Right atrium auricular region (tissue), 2 donors: ENCODE results near the gene ADAR. TPM values are rescaled to one million over a fixed set of nuclear protein-coding genes. Genes with fewer than 3 reads are reported as not detected.

ENCODE experiments used
- DNase-seq: peaks from one replicate; pipeline ENCODE4 v3.0.0-alpha.2; 2019; ENCODE audit warnings: low spot score
- H3K27ac ChIP-seq, 2 donors: fragments of 200-600 bp; sonication (generic); 1 replicate in 1 of 2; 2 replicates in 1 of 2; pipeline ENCODE4 v1.5.1; 2016 to 2019
- H3K27me3 ChIP-seq, 2 donors: fragments of 200-600 bp; sonication (generic); one replicate each; pipeline versions ENCODE4 v1.5.1 to v1.6.0; 2017 to 2019
- H3K36me3 ChIP-seq: fragments of 200-600 bp; sonication (generic); one replicate; pipeline ENCODE4 v1.5.1; 2016
- H3K4me1 ChIP-seq, 2 donors: fragments of 200-600 bp; sonication (generic); one replicate each; pipeline versions ENCODE4 v1.5.1 to v1.6.0; 2017 to 2019
- H3K4me3 ChIP-seq, 2 donors: fragments of 200-600 bp; sonication (generic); 1 replicate in 1 of 2; 2 replicates in 1 of 2; pipeline ENCODE4 v1.5.1; 2017 to 2019; ENCODE audit warnings: mild to moderate bottlenecking in 1 of 2, moderate library complexity in 1 of 2
- H3K9me3 ChIP-seq, 2 donors: fragments of 200-600 bp; sonication (generic); one replicate each; pipeline ENCODE4 v1.5.1; 2019
- total RNA-seq, 2 donors: library from RNA; depleted of rRNA; stranded (reverse); fragments of >200 nt; gene quantifications; one replicate each; pipeline ENCODE4 v1.1.0, GENCODE V29; 2016
- TF ChIP-seq, protein P1 (sequence below), 2 donors: fragments of 200-600 bp; sonication (generic); IDR thresholded peaks; one replicate each; pipeline ENCODE4 v1.5.1; 2019; ENCODE audit warnings: antibody characterized with exemption in 2 of 2

Gene ADAR
- total RNA-seq, 2 donors from 2014 or later: 39.3 to 51.9 TPM

DNA sequence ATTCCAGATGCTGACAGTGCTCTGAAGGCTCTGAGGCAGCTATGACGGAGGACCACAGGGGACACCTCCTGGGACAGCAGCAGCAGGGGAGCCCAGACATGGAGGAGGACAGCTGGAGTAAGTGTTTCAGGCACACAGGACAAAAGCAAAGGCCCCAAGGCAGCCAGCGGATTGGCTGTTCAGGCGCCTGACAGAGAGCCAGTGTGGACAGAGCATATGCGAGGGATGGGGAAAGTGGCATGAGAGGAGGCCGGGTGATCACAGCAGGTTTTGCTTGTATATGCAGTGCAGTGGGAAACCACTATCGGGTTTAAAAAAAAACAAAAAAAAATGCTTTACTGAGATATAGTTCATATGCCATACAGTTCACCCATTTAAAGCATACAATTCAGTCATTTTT, 21.3 kb downstream of the ADAR start:
- no peak for DNase-seq
- Histone ChIP-seq H3K36me3 (peaks cover 98% of the 10 kb centered on the region), H3K9me3 (no peaks in the 10 kb centered on the region), H3K4me3 (no peak overlapping the region), H3K27me3 (no peaks in the 10 kb centered on the region), H3K4me1 (peaks cover 0 to 8% of the 10 kb centered on the region in 2 donors), H3K27ac (no peak overlapping the region)
- TF ChIP-seq, protein P1, sequence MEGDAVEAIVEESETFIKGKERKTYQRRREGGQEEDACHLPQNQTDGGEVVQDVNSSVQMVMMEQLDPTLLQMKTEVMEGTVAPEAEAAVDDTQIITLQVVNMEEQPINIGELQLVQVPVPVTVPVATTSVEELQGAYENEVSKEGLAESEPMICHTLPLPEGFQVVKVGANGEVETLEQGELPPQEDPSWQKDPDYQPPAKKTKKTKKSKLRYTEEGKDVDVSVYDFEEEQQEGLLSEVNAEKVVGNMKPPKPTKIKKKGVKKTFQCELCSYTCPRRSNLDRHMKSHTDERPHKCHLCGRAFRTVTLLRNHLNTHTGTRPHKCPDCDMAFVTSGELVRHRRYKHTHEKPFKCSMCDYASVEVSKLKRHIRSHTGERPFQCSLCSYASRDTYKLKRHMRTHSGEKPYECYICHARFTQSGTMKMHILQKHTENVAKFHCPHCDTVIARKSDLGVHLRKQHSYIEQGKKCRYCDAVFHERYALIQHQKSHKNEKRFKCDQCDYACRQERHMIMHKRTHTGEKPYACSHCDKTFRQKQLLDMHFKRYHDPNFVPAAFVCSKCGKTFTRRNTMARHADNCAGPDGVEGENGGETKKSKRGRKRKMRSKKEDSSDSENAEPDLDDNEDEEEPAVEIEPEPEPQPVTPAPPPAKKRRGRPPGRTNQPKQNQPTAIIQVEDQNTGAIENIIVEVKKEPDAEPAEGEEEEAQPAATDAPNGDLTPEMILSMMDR (IDR thresholded peaks at IDR 0.05): no peak

DNA sequence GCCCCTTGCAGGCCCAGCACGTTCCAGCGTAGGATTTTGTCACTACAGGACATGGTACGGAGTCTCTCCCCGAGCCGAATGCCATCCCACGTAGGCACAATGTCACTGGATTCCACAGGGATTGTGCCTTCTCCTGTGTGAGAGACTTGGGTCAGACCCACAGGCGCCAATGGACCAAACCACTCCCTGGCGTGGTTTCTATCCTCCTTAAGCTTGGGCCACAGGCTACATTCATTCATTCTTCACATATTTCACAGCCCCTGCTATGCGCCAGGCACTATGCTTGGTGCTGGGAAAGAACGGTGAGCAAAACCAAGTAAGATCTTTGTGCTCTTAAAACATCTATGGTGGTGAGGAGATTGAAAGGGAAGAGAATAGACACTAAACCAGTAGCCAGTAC, 21.8 kb downstream of the ADAR start:
- Histone ChIP-seq H3K4me3 (no peak overlapping the region), H3K27ac (no peak overlapping the region), H3K4me1 (peaks cover 0 to 8% of the 10 kb centered on the region in 2 donors), H3K27me3 (no peaks in the 10 kb centered on the region), H3K9me3 (no peaks in the 10 kb centered on the region), H3K36me3 (peaks cover 95% of the 10 kb centered on the region)
- TF ChIP-seq, protein P1 (IDR thresholded peaks at IDR 0.05): no peak
- DNase-seq: no peak

GRCh38 chr1:154584267-154584994, 23.6 kb downstream of the ADAR start:
- peaks cover 97% of the 10 kb centered on the region for H3K36me3 ChIP-seq
- H3K27ac ChIP-seq: peak overlapping the region in 1 of 2 donors; percentile 0

DNA sequence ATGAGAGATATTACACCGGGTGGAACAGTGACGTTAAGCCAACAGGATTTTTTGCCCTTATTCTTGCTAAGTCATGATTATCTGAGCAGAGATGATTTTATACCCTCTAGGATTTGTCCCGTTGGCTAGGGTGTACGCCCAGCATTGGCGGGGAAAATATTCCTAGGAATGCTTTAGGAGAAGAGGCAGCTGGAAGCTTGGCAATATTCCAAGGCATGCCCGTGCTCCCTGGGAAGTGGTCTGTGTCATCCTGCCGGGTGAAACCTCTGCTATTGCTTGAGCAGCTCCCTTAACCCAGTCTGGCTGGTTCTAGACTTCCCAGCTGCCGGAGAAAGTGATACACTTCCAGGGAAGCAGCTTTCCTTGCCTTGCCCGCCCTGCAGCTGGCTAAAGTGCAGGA, 24.2 kb downstream of the ADAR start:
- no peak overlapping the region for H3K4me3 ChIP-seq
- no peak for DNase-seq
- no peaks in the 10 kb centered on the region for H3K27me3 ChIP-seq
- H3K9me3 ChIP-seq: no peaks in the 10 kb centered on the region
- H3K27ac ChIP-seq: no peak overlapping the region
- peaks cover 95% of the 10 kb centered on the region for H3K36me3 ChIP-seq
- TF ChIP-seq, protein P1 (IDR thresholded peaks at IDR 0.05): no peak
- peaks cover 0 to 11% of the 10 kb centered on the region in 2 donors for H3K4me1 ChIP-seq

More at GRCh38 chr1:154584267-154584994, 23.6 kb downstream of the ADAR start:
- Histone ChIP-seq H3K4me3 (no peak overlapping the region), H3K9me3 (no peaks in the 10 kb centered on the region), H3K27me3 (no peaks in the 10 kb centered on the region), H3K4me1 (peaks cover 0 to 8% of the 10 kb centered on the region in 2 donors)
- TF ChIP-seq, protein P1 (IDR thresholded peaks at IDR 0.05): no peak
- no peak for DNase-seq

GRCh38 chr1:154582885-154583284, 25.1 kb downstream of the ADAR start:
- DNase-seq: no peak
- Histone ChIP-seq H3K4me1 (peaks cover 0 to 20% of the 10 kb centered on the region in 2 donors), H3K36me3 (peaks cover 91% of the 10 kb centered on the region), H3K4me3 (no peak overlapping the region), H3K27me3 (no peaks in the 10 kb centered on the region), H3K27ac (no peak overlapping the region), H3K9me3 (no peaks in the 10 kb centered on the region)
- TF ChIP-seq, protein P1 (IDR thresholded peaks at IDR 0.05): no peak

DNA sequence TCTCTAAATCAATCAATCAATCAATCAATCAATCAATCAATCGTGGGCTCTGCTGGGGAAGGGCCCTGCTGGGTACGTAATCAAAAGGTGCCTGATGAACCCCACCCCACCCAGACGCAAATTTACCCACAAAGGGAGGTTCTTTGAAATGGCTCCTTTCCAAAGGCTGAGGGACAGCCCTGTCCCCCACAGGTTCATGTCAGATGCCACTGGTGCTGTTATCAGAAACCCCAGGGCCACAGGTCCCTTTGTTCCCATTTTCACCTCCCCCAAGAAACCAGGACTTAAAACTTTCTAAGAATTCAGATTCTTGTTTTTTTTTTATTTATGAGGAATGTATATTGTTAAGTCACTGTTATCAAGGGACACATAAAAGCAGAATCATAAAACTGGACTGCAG, 26.2 kb downstream of the ADAR start:
- TF ChIP-seq, protein P1 (IDR thresholded peaks at IDR 0.05): no peak
- Histone ChIP-seq H3K27ac (no peak overlapping the region), H3K27me3 (no peaks in the 10 kb centered on the region), H3K4me3 (no peak overlapping the region), H3K9me3 (no peaks in the 10 kb centered on the region), H3K4me1 (peaks cover 0 to 30% of the 10 kb centered on the region in 2 donors), H3K36me3 (peaks cover 80% of the 10 kb centered on the region)
- DNase-seq: no peak
